Measurements from ENCODE around the gene ATAD3B.
A peak's percentile ranks its signal among the peaks of the same experiment; 100 is the strongest.
"Not testable (repeated sequence)": the region's sequence is repeated elsewhere in the genome, so short reads cannot be mapped to it uniquely, and the experiment has no call there.

Gene ATAD3B

DNA sequence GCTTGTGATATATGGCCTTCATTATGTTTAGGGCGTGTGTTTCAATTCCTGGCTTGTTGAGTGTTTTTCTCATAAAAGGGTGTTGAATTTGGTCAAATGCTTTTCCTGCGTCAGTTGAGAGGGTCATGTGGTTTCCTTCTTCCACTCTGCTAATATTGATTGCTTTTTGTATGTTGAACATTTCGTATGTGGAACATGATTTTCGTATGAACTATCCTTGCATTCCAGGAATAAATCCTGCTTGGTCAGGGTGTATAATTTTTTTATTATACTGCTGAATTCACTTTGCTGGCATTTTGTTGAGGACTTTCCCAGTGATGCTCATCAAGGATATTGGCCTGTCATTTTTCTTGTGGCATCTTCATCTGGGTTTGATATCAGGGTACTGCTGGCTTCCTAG is 35.7 kb downstream of the ATAD3B start:
- no peaks in the 10 kb centered on the region for H3K36me3 ChIP-seq
- no peak overlapping the region for H3K27ac ChIP-seq
- H3K27me3 ChIP-seq = no peaks in the 10 kb centered on the region
- TF ChIP-seq Cebpa-rat (IDR thresholded peaks at IDR 0.05) = no peak
- peaks cover 26 to 69% (median 56%) of the 10 kb centered on the region in 10 experiments for H3K4me1 ChIP-seq
- no peak overlapping the region for H3K4me2 ChIP-seq
- no peaks in the 10 kb centered on the region for H3K9me3 ChIP-seq (replicated peaks in 1 of 11)
- no peak overlapping the region for H3K4me3 ChIP-seq
- H3K9ac ChIP-seq = no peak overlapping the region
- no peaks in the 10 kb centered on the region for H4K20me1 ChIP-seq

DNA sequence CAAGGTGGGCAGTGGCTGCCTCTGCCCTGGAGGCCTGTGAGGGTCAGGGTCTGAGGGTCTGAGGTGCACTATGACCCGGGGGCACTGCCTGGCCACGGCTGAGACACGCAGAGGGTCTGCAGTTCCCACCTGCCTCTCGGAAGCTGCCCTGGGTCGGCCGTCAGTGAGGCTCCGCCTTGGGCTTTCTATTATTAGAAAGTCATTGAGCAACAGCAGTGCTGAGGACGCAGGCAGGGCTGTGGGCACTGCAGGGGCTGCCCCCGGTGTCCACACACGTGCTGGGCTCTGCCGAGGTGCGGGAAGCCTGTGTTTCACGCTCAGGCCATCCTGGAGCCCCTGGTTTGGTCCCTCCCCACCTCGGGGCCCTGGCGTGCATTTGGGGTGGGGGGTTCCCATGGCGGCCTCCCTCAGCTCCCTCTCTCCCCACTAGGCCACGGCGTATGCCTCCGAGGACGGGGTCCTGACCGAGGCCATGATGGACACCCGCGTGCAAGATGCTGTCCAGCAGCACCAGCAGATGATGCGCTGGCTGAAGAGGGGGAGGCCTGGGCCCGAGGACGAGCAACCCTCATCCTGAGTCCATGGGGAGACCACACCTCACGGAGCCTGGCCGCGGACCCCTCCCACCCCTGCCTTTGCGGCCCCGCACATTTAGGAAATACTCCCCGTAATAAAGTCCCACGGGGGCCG is 37.4 kb downstream of the ATAD3B start:
- H3K36me3 ChIP-seq; H3K27me3 ChIP-seq; H3K9me3 ChIP-seq (replicated peaks in 1 of 11); H4K20me1 ChIP-seq; H3K4me3 ChIP-seq: not testable (repeated sequence)
- Histone ChIP-seq H3K4me1 (peaks cover 33 to 61% (median 52%) of the 10 kb centered on the region in 10 experiments), H3K27ac (peak overlapping the region in 4 of 11 experiments; percentile 8 to 32 (median 24); a peak in 2 of 22 replicates), H3K9ac (0 out of 22 replicates have a peak overlapping the region, but pooled peaks of 1 of the 11 experiments have one; percentile 26), H3K4me2 (peak overlapping the region in 10 of 11 experiments; percentile 9 to 56 (median 40); a peak in 14 of 22 replicates)

DNA sequence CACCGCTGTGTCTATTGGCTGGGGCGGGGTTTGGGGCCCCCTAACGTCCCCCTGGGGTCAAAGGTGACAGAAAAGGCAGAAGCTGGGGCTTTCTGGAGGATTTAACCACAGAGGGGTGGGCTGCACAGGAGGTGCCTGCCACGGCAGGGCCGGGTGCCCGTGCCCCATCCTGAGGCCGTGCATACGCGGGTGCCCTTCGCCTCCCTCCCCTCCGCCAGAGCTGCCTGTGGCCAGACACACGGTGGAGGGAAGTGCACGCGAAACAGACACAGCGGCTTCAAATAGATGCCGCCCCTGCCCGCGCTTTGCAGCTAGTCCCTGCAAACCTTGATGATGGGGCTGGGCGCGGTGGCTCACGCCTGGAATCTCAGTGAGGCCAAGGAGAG is 37.9 kb downstream of the ATAD3B start:
- peak overlapping the region; percentile 9 to 56 (median 40); a peak in 14 of 22 replicates for H3K4me2 ChIP-seq
- H3K36me3 ChIP-seq; H3K9ac ChIP-seq; H3K27ac ChIP-seq; H3K4me3 ChIP-seq; H3K27me3 ChIP-seq; H3K9me3 ChIP-seq (replicated peaks in 1 of 11): not testable (repeated sequence)
- H4K20me1 ChIP-seq = peaks cover 0 to 14% (median 3%) of the 10 kb centered on the region in 11 experiments; a peak in 10 of 22 replicates
- peaks cover 38 to 61% (median 52%) of the 10 kb centered on the region in 10 experiments for H3K4me1 ChIP-seq

DNA sequence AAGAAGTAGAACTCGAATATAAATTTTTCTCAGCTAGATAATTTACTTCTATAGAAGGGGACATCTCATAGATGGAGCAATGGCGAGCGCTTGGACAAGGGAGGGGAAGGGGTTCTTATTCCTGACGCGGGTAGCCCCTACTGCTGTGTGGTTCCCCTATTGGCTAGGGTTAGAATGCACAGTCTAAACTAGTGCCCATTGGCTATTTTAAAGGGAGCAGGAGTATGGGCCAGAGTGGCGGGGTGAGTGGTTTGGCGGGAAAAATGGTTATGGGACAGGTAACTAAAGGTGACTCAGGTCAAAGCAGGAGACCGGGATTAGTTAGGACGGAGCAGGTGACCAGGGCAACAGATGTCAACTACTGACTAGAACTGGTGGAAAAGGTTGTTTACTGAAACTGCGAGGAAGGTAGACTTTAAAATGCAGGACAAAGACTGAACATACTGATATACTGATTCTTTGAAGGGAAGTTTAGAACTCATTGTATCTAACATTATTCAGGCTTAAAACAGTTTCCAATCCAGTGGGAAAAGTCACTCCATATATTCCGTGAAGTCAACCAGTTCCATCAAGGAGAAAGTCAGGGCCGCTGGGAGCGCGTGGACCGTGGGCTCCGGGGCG is 39.5 kb downstream of the ATAD3B start:
- Histone ChIP-seq H3K27ac (peak overlapping the region; percentile 77 to 93 (median 90)), H3K4me1 (peaks cover 38 to 59% (median 50%) of the 10 kb centered on the region in 10 experiments), H3K9ac (peak overlapping the region; percentile 86 to 93 (median 91)), H3K4me3 (peak overlapping the region; percentile 66 to 89 (median 76)), H3K36me3 (peaks cover 0 to 13% (median 11%) of the 10 kb centered on the region in 11 experiments; a peak in 18 of 22 replicates), H3K9me3 (replicated peaks in 1 of 11) (no peaks in the 10 kb centered on the region), H3K27me3 (no peaks in the 10 kb centered on the region), H3K4me2 (peak overlapping the region; percentile 72 to 98 (median 91)), H4K20me1 (peaks cover 0 to 29% (median 17%) of the 10 kb centered on the region in 11 experiments; a peak in 17 of 22 replicates)
- no peak for TF ChIP-seq Cebpa-rat (IDR thresholded peaks at IDR 0.05)

DNA sequence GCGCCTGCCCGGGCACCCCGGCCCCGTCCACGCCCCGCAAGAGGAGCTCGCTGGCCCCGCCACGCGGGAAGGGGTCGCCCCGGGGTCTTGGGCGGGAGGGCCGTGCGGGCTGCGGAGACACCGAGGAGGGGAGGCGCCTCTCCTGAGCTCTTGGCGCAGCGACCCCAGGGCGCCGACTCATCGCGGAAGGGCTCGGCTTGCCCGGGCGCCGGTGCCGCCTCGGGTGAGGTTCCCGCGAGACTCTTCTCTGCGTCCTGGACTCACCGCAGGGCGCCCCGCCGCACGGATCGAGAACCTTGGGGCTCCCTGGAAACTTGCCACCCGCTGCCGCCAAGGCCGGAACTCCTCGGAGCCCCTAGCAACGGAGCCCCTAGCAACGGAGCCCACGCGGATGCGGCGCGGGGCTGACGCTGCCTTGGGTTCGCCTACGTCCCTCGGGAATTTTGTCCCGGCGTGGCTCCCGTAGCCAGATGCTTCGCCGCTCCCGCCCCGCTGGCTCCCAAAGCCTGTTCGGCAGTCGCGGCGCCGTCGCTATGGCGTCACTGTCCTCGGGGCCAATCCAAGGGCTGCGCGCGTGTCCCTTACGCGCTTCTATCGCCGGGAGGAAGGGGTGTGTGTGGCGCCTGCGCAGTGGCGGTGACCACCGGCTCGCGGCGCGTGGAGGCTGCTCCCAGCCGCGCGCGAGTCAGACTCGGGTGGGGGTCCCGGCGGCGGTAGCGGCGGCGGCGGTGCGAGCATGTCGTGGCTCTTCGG is 40.1 kb downstream of the ATAD3B start, which contains the start of gene ATAD3A:
Gene ATAD3A, plus strand, starts transcription at position 630 of the 753 bp plus-strand sequence. Its CDS starts 107 bp downstream, at position 737.
- Histone ChIP-seq H3K9me3 (replicated peaks in 1 of 11) (no peaks in the 10 kb centered on the region), H3K27ac (peak within 1 kb of the TSS; percentile 77 to 93 (median 90)), H4K20me1 (peaks cover 0 to 35% (median 22%) of the 10 kb centered on the region in 11 experiments; a peak in 17 of 22 replicates), H3K4me1 (peaks cover 32 to 53% (median 46%) of the 10 kb centered on the region in 10 experiments), H3K36me3 (peaks cover 7 to 20% (median 18%) of the 10 kb centered on the region in 11 experiments), H3K27me3 (no peaks in the 10 kb centered on the region), H3K4me3 (peak within 1 kb of the TSS; percentile 66 to 89 (median 76)), H3K4me2 (peak within 1 kb of the TSS; percentile 74 to 98 (median 91)), H3K9ac (peak within 1 kb of the TSS; percentile 86 to 93 (median 91))
- no peak for TF ChIP-seq Cebpa-rat (IDR thresholded peaks at IDR 0.05)

DNA sequence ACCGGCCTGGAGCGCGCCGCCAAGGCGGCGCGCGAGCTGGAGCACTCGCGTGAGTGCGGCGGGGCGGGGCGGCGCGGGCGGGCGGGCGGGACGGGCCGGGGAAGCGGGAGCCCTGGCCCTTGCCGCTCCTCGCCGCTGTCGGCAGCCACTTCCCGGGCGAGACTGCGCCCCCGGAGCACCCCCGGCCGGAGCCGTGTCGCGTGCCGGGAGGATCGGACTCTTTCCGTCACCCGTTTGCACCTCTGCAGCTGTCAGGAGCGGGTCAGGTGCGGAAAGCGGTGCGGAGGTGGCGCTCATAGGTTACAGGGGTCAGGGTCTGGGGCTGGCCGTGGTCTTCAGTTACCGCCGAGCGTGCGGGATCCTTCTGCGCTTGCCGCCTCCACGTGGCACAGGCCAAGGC is 40.9 kb downstream of the ATAD3B start:
- peaks cover 0 to 40% (median 24%) of the 10 kb centered on the region in 11 experiments; a peak in 17 of 22 replicates for H4K20me1 ChIP-seq
- not testable (repeated sequence) for H3K9me3 ChIP-seq (replicated peaks in 1 of 11); H3K27me3 ChIP-seq
- H3K27ac ChIP-seq = peak overlapping the region in 9 of 11 experiments; percentile 40 to 93 (median 91); a peak in 15 of 22 replicates
- H3K9ac ChIP-seq = peak overlapping the region; percentile 69 to 93 (median 91); a peak in 21 of 22 replicates
- peaks cover 11 to 24% (median 22%) of the 10 kb centered on the region in 11 experiments for H3K36me3 ChIP-seq
- peaks cover 32 to 53% (median 45%) of the 10 kb centered on the region in 10 experiments for H3K4me1 ChIP-seq
- peak overlapping the region; percentile 66 to 89 (median 76) for H3K4me3 ChIP-seq
- peak overlapping the region; percentile 68 to 89 (median 74); a peak in 19 of 22 replicates for H3K4me2 ChIP-seq

DNA sequence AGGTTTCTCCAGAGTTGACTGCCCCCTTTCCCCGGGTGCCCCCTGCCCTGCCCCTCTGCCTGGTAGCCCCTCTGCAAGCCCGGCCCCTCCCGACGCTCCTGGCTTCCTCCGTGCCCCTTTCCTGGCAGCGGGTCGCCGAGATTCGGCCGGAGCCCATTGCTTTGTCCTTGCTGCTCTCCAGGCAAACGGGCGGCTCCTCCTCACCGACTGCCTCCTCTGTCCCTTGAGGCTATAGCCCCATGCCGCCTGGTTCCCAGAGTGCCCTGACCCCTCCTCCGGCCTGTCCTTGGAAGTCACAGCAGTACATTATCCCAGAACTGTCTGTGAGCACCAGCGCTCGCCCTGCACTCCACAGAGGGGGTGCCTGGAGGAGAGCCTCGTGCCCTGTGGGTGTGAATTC is 42.1 kb downstream of the ATAD3B start:
- Histone ChIP-seq H3K9ac (peak overlapping the region in 9 of 11 experiments; percentile 5 to 59 (median 44); a peak in 12 of 22 replicates), H3K36me3 (peaks cover 17 to 34% (median 29%) of the 10 kb centered on the region in 11 experiments), H4K20me1 (peaks cover 0 to 42% (median 24%) of the 10 kb centered on the region in 11 experiments; a peak in 17 of 22 replicates), H3K4me1 (peaks cover 32 to 49% (median 42%) of the 10 kb centered on the region in 10 experiments), H3K4me2 (peak overlapping the region; percentile 58 to 79 (median 69)), H3K4me3 (peak overlapping the region in 6 of 10 experiments; percentile 34 to 79 (median 44); a peak in 11 of 20 replicates)
- H3K27ac ChIP-seq; H3K9me3 ChIP-seq (replicated peaks in 1 of 11); H3K27me3 ChIP-seq: not testable (repeated sequence)

DNA sequence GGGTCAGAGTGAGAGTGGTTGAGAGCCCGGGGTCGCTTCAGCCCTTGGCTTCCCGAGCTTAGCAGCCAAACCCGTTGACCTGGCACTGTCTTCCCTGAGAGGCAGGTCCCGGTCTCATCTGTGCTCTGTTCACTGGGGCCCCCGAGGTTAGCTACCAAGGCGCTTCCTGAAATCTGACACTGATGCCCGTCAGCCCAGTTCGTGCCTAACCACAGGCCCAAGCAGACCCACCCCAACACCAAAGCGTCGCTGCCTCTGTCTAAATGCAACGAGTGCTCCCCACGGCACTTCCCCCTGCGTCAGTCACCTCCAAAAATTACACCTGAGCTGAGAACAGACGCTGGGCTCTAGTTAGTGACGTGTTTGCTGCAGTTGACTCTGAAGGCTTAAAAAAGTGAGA is 42.8 kb downstream of the ATAD3B start:
- H3K4me1 ChIP-seq = peaks cover 31 to 44% (median 36%) of the 10 kb centered on the region in 10 experiments
- peak overlapping the region in 3 of 10 experiments; percentile 25 to 35 (median 27); a peak in 1 of 20 replicates for H3K4me3 ChIP-seq
- H3K27me3 ChIP-seq; H3K9me3 ChIP-seq (replicated peaks in 1 of 11): not testable (repeated sequence)
- peak overlapping the region in 8 of 11 experiments; percentile 24 to 59 (median 44); a peak in 14 of 22 replicates for H3K9ac ChIP-seq
- peaks cover 0 to 42% (median 24%) of the 10 kb centered on the region in 11 experiments; a peak in 17 of 22 replicates for H4K20me1 ChIP-seq
- peaks cover 17 to 38% (median 29%) of the 10 kb centered on the region in 11 experiments for H3K36me3 ChIP-seq
- H3K27ac ChIP-seq = peak overlapping the region in 1 of 11 experiments; percentile 22; a peak in 1 of 22 replicates
- H3K4me2 ChIP-seq = peak overlapping the region; percentile 58 to 79 (median 69)

DNA sequence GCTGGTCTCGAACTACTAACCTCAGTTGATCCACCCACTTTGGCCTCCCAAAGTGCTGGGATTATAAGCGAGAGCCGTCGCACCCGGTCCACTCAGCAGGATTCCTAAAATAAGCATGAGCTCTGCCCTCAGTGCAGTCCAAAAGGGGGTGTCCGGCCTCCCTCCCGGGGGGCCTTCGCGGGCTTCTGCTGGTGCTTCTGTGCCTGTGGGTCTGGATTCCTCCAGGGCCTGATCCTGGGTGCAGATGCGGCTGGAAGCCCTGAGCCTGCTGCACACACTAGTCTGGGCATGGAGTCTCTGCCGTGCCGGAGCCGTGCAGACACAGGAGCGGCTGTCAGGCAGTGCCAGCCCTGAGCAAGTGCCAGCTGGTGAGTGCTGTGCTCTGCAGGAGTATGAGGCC is 45.4 kb downstream of the ATAD3B start:
- H3K4me3 ChIP-seq = not testable (repeated sequence)
- H3K36me3 ChIP-seq = peaks cover 29 to 61% (median 52%) of the 10 kb centered on the region in 11 experiments

More for the DNA sequence above, 45.4 kb downstream of the ATAD3B start:
- H3K4me2 ChIP-seq; H3K27me3 ChIP-seq; H3K27ac ChIP-seq; H3K9me3 ChIP-seq (replicated peaks in 1 of 11): not testable (repeated sequence)
- Histone ChIP-seq H4K20me1 (peaks cover 0 to 63% (median 44%) of the 10 kb centered on the region in 11 experiments; a peak in 17 of 22 replicates), H3K9ac (0 out of 22 replicates have a peak overlapping the region, but pooled peaks of 1 of the 11 experiments have one; percentile 9), H3K4me1 (peaks cover 20 to 28% (median 26%) of the 10 kb centered on the region in 10 experiments)
